GM12891 (cell line): ENCODE results near the gene NKX2-3.

ENCODE experiments used
- PAX5 ChIP-seq: IDR thresholded peaks from 2 replicates; pipeline ENCODE4 v1.6.1; 2011; ENCODE audit warnings: low read length, moderate library complexity, mild to moderate bottlenecking; ENCODE audit not compliant: insufficient read depth, severe bottlenecking
- POLR2A ChIP-seq: IDR thresholded peaks from 2 replicates; pipeline ENCODE4 v1.6.1; 2011; ENCODE audit warnings: low read depth, low read length, control low read depth
- POLR2AphosphoS5 ChIP-seq: IDR thresholded peaks from 2 replicates; pipeline ENCODE4 v1.6.1; 2011; ENCODE audit warnings: low read depth, low read length, control low read depth
- SPI1 ChIP-seq: IDR thresholded peaks from 2 replicates; pipeline ENCODE4 v1.6.1; 2011; ENCODE audit warnings: low read depth, low read length, control low read depth
- TAF1 ChIP-seq: IDR thresholded peaks from 2 replicates; pipeline ENCODE4 v1.6.1; 2011; ENCODE audit warnings: low read depth, low read length, control low read depth

DNA sequence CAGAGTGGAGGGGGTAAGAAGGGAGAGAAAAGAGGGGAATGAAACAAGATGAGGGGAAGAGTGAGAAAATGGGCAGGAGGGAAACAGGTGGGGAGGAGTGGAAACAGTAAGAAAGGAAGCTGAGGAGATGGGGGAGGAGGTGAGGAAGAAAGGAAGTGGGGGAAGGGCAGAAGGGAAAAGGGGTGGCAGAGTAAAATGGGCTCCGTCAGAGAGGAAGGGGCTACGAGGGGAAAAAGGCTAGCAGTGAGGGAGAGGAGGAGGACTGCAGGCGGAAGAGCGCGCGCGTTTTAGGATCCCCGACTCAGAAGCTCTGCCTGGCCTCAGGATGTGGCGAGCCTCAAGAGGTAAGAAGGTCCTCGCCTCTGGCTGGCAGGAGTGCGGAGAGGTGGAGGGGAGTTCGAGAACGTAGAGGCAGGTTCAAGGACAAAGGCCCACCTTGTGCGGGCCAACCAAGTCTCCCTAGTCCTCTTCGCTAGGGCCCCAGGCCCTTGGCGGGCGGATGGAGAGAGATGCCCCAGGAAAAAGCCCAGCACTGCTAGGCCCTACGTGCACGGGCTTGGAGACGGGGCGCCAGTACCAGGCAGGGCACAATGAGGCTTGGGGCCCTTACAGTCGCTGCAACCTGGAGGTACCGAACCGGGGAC, 5.8 kb upstream of the NKX2-3 start:
- TF ChIP-seq POLR2A, result no peak
- TF ChIP-seq TAF1, result no peak
- TF ChIP-seq POLR2AphosphoS5, result no peak
- TF ChIP-seq PAX5, result no peak
- TF ChIP-seq SPI1, result no peak
